Aorta (tissue), 5 donors: Measurements from ENCODE around the gene P2RX2. TPM values are rescaled to one million over a fixed set of nuclear protein-coding genes. Genes with fewer than 3 reads are reported as not detected.

Experiments used
- ATAC-seq: fragments of 200-7000 bp; cut with Tn5 transposase; one replicate; pipeline ENCODE4 v1.9.1; 2022; ENCODE audit warnings: moderate library complexity; ENCODE audit not compliant: low FRiP score
- DNase-seq, 2 donors: peaks; one replicate each; pipeline ENCODE4 v3.0.0-alpha.2; 2020
- H3K27ac ChIP-seq, 2 donors: one replicate each; pipeline ENCODE4 v1.5.1; 2013; ENCODE audit warnings: low read length in 2 of 2, mild to moderate bottlenecking in 2 of 2, moderate library complexity in 2 of 2, control low read depth in 1 of 2, inconsistent platforms in 1 of 2, low read depth in 1 of 2
- H3K27me3 ChIP-seq, 2 donors: one replicate each; pipeline ENCODE4 v1.6.1; 2013; ENCODE audit warnings: control low read depth in 1 of 2, low read length in 1 of 2, mild to moderate bottlenecking in 1 of 2, moderate library complexity in 1 of 2; ENCODE audit not compliant: insufficient read depth in 2 of 2, control insufficient read depth in 1 of 2
- H3K36me3 ChIP-seq, 2 donors: one replicate each; pipeline ENCODE4 v1.6.1; 2013; ENCODE audit warnings: control low read depth in 1 of 2, low read length in 1 of 2, mild to moderate bottlenecking in 1 of 2; ENCODE audit not compliant: insufficient read depth in 2 of 2, control insufficient read depth in 1 of 2
- H3K4me1 ChIP-seq, 2 donors: one replicate each; pipeline ENCODE4 v1.6.1; 2013; ENCODE audit warnings: low read length in 2 of 2, control low read depth in 1 of 2, mild to moderate bottlenecking in 1 of 2, moderate library complexity in 1 of 2; ENCODE audit not compliant: insufficient read depth in 2 of 2, control insufficient read depth in 1 of 2
- H3K4me3 ChIP-seq, 2 donors: one replicate each; pipeline ENCODE4 v1.5.1; 2013; ENCODE audit warnings: low read length in 2 of 2, control low read depth in 1 of 2, mild to moderate bottlenecking in 1 of 2
- H3K9me3 ChIP-seq: one replicate; pipeline ENCODE4 v1.6.1; 2013; ENCODE audit warnings: mild to moderate bottlenecking, low read length; ENCODE audit not compliant: control insufficient read depth
- WGBS, 2 donors: extraction: QIAGEN DNeasy Blood & Tissue Kit; methylation state at CpG; one replicate each; pipeline ENCODE4 v1.1.7; 2013; 5-methylcytosine and 5-hydroxymethylcytosine counted together
- intact Hi-C, 2 donors: fragments of 100-400 bp; cut with DNase I; formaldehyde crosslinking; loops; one replicate each; pipeline versions ENCODE4 v1.14.2 to v1.15.0; 2022
- long read RNA-seq, 2 donors: library from polyadenylated mRNA; unstranded; transcript quantifications; one replicate each; pipeline ENCODE4 v2.0.0, GENCODE V29; 2020 to 2021
- polyA plus RNA-seq, 2 donors: library from polyadenylated mRNA; stranded (reverse); fragments of 200-250 nt; gene quantifications; one replicate each; pipeline ENCODE4 v1.2.3, GENCODE V29; 2013
- total RNA-seq, 2 donors: library from RNA; stranded (reverse); fragmentation: NEBNext Ultra II Directional; extraction: Animal tissue kit (Norgen Biotek cat#: 25700); gene quantifications; one replicate each; pipeline ENCODE4 v1.2.1, GENCODE V29; 2021
- donor health status: healthy with polysubstance abuse.
- donor health status: Bipolar disorder and iron deficiency.
- donor health status: DM: no; HTN: no; CAD: no.
- donor health status: DM: no; HTN: no; CAD: no.
- donor health status: DM: yes; HTN: yes; CAD: no.

Gene P2RX2
- total RNA-seq (under 1 TPM in 1 of 2 donors, not detected in 1; 0.27 TPM), polyA plus RNA-seq (not detected)
- long read RNA-seq, donor 1 = 0 reads
- long read RNA-seq, donor 2 = 0 reads

DNA sequence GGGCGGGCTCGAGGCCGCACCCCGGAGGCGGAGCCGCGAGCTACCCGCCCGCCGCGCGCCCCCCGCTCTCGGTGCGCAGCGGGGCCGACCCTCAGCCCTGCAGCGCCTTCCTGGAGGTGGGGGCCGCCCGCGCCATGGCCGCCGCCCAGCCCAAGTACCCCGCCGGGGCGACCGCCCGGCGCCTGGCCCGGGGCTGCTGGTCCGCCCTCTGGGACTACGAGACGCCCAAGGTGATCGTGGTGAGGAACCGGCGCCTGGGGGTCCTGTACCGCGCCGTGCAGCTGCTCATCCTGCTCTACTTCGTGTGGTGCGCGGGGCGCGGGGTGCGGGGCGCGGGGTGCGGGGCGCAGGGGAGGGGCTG lies at the start of gene P2RX2:
P2RX2 (plus strand) TSS at position 94 of the 361 bp plus-strand sequence; CDS start at position 135, 41 bp downstream.
- H3K4me1 ChIP-seq = no peaks in the 10 kb centered on the region
- H3K27ac ChIP-seq = no peak within 1 kb of the TSS
- H3K36me3 ChIP-seq = no peaks in the 10 kb centered on the region
- intact Hi-C loops = no loop called here
- H3K4me3 ChIP-seq = no peak within 1 kb of the TSS
- WGBS, 2 donors = 3 to 4% methylated on average over 28 to 49 of the region's 49 CpGs
- ATAC-seq (no peak), DNase-seq (no peak)
- H3K9me3 ChIP-seq = peaks cover 2% of the 10 kb centered on the region
- H3K27me3 ChIP-seq = no peaks in the 10 kb centered on the region

DNA sequence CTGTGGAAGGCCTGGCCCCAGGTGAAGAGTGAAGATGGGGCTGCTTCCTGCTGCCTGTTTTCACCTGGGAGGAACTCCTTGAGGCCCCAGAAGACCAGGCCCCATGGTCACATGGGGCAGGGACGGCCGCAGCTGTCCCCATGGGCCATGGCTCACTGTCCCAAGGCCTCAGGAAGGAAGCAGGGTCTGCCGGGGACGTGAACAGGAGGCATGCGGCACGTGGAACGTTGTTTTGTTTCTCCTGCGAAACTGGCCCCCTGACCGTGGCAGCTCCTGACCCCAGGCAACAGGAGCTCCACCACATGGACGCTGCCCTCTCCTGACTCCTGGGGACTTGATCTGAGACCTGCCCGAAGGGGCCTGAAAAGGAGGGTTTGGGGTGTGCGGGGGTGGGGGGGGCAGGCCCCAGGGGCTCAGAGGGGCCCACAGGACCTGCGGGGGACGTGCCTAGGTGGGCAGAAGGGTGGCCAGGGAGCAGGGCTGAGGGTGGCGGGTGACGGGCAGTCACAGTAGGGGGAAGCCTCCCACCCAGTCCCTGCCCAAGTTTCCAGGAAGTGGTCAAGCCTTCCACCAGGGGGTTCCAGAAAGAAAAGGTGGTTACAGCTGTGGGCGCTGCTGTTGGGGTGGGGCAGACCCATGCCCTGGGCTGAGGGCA lies 49.6 kb upstream of the P2RX2 start:
- Histone ChIP-seq H3K27me3 (no peaks in the 10 kb centered on the region), H3K4me1 (no peaks in the 10 kb centered on the region), H3K4me3 (no peak overlapping the region), H3K9me3 (no peaks in the 10 kb centered on the region), H3K36me3 (no peaks in the 10 kb centered on the region), H3K27ac (no peak overlapping the region)
- intact Hi-C loops = no loop called here
- DNase-seq = no peak
- WGBS, 2 donors = 89 to 91% methylated on average over 17 of the region's 17 CpGs
- ATAC-seq = no peak

DNA sequence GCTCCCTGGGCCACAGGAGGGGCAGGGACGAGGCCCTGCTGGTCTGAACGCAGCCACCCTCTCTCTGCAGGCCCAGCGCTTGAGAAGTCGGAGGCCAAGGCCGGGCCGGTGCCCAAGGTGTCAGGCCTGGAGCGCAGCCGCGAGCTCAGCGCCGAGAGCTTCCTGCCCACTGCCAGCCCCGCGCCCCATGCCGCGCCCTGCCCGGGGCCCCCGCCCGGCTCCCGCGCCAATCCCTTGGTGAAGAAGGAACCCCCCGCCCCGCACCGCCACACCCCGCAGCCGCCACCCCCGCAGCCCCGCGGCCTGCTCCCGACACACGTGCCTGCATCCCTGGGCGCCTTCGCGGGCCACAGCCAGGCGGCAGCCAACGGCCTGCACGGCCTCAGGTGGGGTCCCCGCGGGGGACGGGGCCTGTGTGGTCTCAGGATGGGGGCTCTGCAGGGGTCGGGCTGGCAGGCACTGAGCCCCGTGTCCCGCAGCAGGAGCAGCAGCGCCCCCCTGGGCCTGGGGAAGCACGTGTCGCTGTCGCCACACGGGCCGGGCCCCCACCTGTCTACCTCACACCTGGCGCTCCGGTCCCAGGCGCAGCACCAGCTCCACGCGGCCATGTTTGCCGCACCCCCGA lies 48.6 kb upstream of the P2RX2 start:
- peaks cover 0 to 4% of the 10 kb centered on the region in 2 donors for H3K36me3 ChIP-seq
- intact Hi-C loops = no loop called here

DNA sequence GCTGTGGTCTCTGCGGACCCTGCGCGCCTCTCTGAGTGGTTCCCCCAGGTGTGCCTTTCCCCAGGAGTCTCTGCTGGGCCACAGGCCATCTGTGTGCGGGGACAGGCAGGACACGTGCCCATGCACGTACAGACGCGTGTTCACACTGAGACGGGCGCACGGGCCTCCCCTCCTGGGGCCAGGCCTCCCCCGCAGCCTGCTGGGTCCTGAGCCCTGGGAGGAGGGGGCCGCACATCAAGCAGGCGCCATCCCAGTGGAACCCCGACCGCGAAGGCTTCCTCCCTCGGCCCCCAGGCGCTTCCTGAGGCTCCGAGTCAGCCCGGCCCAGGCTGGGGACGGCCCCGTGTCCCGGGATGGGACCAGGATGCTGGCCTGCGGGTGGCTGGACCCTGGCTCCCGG lies 47.9 kb upstream of the P2RX2 start:
- Histone ChIP-seq H3K4me1 (no peaks in the 10 kb centered on the region), H3K9me3 (no peaks in the 10 kb centered on the region), H3K27ac (no peak overlapping the region), H3K27me3 (no peaks in the 10 kb centered on the region), H3K4me3 (no peak overlapping the region), H3K36me3 (peaks cover 0 to 4% of the 10 kb centered on the region in 2 donors)
- DNase-seq (no peak), ATAC-seq (no peak)
- intact Hi-C loops = no loop called here
- 96% methylated on average over 25 to 26 of the region's 26 CpGs for WGBS, 2 donors

More for the DNA sequence above, 48.6 kb upstream of the P2RX2 start:
- H3K27ac ChIP-seq = no peak overlapping the region
- no peaks in the 10 kb centered on the region for H3K4me1 ChIP-seq
- WGBS, 2 donors = 94 to 96% methylated on average over 48 to 55 of the region's 55 CpGs
- H3K4me3 ChIP-seq = no peak overlapping the region
- no peaks in the 10 kb centered on the region for H3K9me3 ChIP-seq
- ATAC-seq = no peak
- DNase-seq = no peak
- no peaks in the 10 kb centered on the region for H3K27me3 ChIP-seq

DNA sequence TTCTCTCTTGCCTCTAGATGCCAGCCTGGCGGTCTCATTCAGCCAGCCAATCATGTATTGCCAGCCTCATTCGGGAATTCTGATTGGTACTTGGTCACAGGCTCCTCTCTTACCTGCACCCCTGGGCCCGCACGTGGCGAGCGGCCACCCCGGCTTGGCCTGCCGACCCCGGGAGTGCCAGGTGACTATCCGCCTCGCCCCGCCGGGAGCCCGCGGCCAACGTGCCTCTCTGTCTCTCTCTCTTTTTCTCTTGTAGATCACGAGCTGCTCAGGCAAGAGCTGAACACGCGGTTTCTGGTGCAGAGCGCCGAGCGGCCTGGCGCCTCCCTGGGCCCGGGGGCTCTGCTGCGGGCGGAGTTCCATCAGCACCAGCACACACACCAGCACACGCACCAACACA lies 47.5 kb upstream of the P2RX2 start:
- ATAC-seq = no peak
- intact Hi-C loops = no loop called here
- no peaks in the 10 kb centered on the region for H3K27me3 ChIP-seq
- H3K36me3 ChIP-seq = peaks cover 0 to 4% of the 10 kb centered on the region in 2 donors
- no peak overlapping the region for H3K27ac ChIP-seq
- DNase-seq = no peak
- no peaks in the 10 kb centered on the region for H3K9me3 ChIP-seq
- no peak overlapping the region for H3K4me3 ChIP-seq
- H3K4me1 ChIP-seq = no peaks in the 10 kb centered on the region
- WGBS, 2 donors = 96% methylated on average over 24 to 27 of the region's 27 CpGs

DNA sequence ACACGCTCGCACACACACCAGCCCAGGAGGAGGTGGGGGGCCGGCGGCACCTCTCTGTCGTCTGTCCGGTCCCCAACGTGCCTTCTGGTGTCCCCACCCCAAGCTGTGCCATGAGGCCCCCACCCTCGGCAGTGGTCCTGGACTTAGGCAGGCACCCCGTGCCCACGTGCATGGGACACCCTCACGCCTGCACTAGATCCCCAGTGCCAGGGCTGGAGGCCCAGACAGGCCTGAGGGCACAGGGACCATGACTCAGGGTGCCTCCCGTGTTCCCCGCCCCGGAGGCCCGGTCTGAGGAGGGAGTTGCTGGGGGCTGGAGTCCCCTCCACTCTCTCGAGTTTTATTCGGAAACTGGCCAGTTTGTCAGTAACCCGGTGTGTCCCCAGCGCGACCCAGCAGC lies 47.0 kb upstream of the P2RX2 start:
- no peaks in the 10 kb centered on the region for H3K9me3 ChIP-seq
- intact Hi-C loops = no loop called here
- ATAC-seq (no peak), DNase-seq (no peak)
- no peak overlapping the region for H3K4me3 ChIP-seq
- H3K27me3 ChIP-seq = no peaks in the 10 kb centered on the region
- H3K36me3 ChIP-seq = peaks cover 0 to 4% of the 10 kb centered on the region in 2 donors
- no peak overlapping the region for H3K27ac ChIP-seq
- no peaks in the 10 kb centered on the region for H3K4me1 ChIP-seq
- 83 to 90% methylated on average over 18 to 20 of the region's 20 CpGs for WGBS, 2 donors

DNA sequence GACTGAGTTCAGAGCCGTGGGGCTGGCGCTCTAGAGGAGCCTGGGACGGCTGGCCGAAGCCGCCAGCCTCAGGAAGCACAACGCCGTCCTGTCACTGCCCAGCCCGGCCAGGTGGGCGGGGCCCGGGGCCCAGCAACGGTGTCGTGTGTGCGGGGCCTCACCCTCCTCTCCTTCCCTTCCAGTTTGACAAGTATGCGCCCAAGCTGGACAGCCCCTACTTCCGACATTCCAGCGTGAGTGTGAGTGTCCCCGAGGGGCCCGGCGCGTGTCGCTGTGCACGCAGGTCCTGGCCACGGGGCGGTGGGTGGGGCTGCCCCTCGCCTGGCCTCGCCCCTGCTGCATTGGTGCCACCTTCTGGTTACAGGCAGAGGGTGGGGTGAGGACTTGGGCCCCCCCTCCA lies 46.5 kb upstream of the P2RX2 start:
- ATAC-seq (peak; percentile 30), DNase-seq (no peak)
- Histone ChIP-seq H3K4me3 (no peak overlapping the region), H3K4me1 (no peaks in the 10 kb centered on the region), H3K27ac (no peak overlapping the region), H3K36me3 (peaks cover 0 to 4% of the 10 kb centered on the region in 2 donors), H3K9me3 (no peaks in the 10 kb centered on the region), H3K27me3 (no peaks in the 10 kb centered on the region)
- WGBS, 2 donors = 80 to 84% methylated on average over 26 of the region's 26 CpGs
- intact Hi-C loops = no loop called here

DNA sequence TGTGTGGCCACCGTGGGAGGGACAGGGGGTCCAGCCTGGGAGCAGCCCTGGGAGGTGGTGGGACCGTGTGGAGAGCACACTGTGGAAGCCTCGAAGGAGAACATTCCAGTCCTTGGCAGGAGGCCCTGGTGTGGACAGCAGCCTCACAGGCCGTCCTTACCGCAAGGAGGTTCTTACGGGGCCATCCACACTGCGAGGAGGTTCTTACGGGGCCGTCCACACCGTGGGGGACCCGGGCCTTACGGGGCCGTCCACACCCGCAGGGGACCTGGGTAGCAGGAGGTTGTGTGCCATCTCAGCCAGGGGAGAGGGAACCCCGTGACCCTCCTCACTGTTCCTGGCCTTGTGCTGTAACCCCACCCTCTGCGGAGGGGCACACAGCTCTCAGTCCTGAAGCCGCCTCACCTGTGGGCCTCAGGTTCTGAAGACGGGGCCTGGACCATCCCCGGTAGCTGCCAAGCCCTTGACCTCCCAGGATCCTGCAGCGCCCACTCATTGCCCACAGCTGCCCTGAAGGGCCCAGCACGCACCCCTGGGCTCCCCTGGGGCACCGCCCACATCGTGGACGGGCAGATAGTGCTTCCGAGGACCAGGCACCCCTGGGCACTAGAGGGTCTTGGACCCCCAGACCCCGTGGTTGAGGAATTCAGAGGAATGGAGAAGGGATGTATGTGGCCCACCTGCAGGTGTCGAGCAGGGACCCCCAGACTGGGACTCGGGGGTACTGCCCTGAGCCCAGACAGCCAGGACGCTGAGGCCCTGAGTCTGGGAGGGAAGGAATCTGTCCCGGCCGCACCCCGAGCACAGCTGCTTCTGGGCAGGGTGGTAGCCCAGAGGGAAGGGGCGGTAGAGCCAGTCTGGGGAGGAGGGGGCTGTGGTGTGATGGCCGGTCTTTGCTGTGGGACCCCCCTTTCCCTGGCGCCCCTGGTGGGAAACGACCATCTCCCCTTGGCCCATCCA lies 45.5 kb upstream of the P2RX2 start:
- 92% methylated on average over 34 to 36 of the region's 36 CpGs for WGBS, 2 donors
- DNase-seq (no peak), ATAC-seq (no peak)
- intact Hi-C loops = no loop called here
- peaks cover 0 to 4% of the 10 kb centered on the region in 2 donors for H3K36me3 ChIP-seq
- H3K4me1 ChIP-seq = no peaks in the 10 kb centered on the region
- no peak overlapping the region for H3K4me3 ChIP-seq
- no peaks in the 10 kb centered on the region for H3K27me3 ChIP-seq
- no peaks in the 10 kb centered on the region for H3K9me3 ChIP-seq
- no peak overlapping the region for H3K27ac ChIP-seq
